Mesenchymal stem cell (in vitro differentiated cells and primary cell): ENCODE data around the gene MTG1.
"Not testable (repeated sequence)": the region's sequence is repeated elsewhere in the genome, so short reads cannot be mapped to it uniquely, and the experiment has no call there.

ENCODE experiments used
- DNase-seq: peaks from one replicate; pipeline ENCODE4 v3.0.0-alpha.2; 2013
- H2AFZ ChIP-seq: one replicate; pipeline ENCODE4 v1.6.1; 2013; ENCODE audit warnings: low read depth, mild to moderate bottlenecking, control low read depth, inconsistent platforms, low read length, moderate library complexity
- H2AK5ac ChIP-seq: 2 replicates; pipeline ENCODE4 v1.6.1; 2013; ENCODE audit warnings: low read length, moderate library complexity, mild to moderate bottlenecking, inconsistent platforms; ENCODE audit not compliant: severe bottlenecking
- H2BK120ac ChIP-seq: one replicate; pipeline ENCODE4 v1.6.1; 2013; ENCODE audit warnings: low read depth, mild to moderate bottlenecking, inconsistent platforms, low read length, moderate library complexity
- H2BK12ac ChIP-seq, 2 experiments: one replicate each; pipeline ENCODE4 v1.6.1; 2013; ENCODE audit warnings: inconsistent platforms in 2 of 2, low read length in 2 of 2, mild to moderate bottlenecking in 2 of 2, moderate library complexity in 2 of 2, control low read depth in 1 of 2
- H2BK15ac ChIP-seq: one replicate; pipeline ENCODE4 v1.6.1; 2013; ENCODE audit warnings: mild to moderate bottlenecking, low read depth, inconsistent platforms; ENCODE audit not compliant: poor library complexity, severe bottlenecking
- H2BK5ac ChIP-seq: 2 replicates; pipeline ENCODE4 v1.6.1; 2013; ENCODE audit warnings: low read depth, mild to moderate bottlenecking, low read length, control low read depth, inconsistent platforms; ENCODE audit not compliant: poor library complexity, severe bottlenecking
- H3K14ac ChIP-seq, 2 experiments: one replicate each; pipeline ENCODE4 v1.6.1; 2013; ENCODE audit warnings: inconsistent platforms in 2 of 2, low read length in 2 of 2, control low read depth in 1 of 2, mild to moderate bottlenecking in 1 of 2, moderate library complexity in 1 of 2
- H3K18ac ChIP-seq, 2 experiments: one replicate each; pipeline ENCODE4 v1.6.1; 2013; ENCODE audit warnings: inconsistent platforms in 2 of 2, low read length in 2 of 2, control low read depth in 1 of 2, low read depth in 1 of 2, mild to moderate bottlenecking in 1 of 2
- H3K23ac ChIP-seq, 2 experiments: one replicate each; pipeline ENCODE4 v1.6.1; 2013; ENCODE audit warnings: inconsistent platforms in 2 of 2, low read length in 2 of 2, mild to moderate bottlenecking in 2 of 2, moderate library complexity in 2 of 2, control low read depth in 1 of 2
- H3K27ac ChIP-seq: 2 replicates; pipeline ENCODE4 v1.5.1; 2013; ENCODE audit warnings: mild to moderate bottlenecking, moderate library complexity, low read length, control low read depth, inconsistent platforms; ENCODE audit not compliant: poor library complexity, severe bottlenecking
- H3K27me3 ChIP-seq, 2 experiments: 2 replicates each; pipeline versions ENCODE4 v1.6.1 to v1.7.0; 2013; ENCODE audit warnings: low read length in 2 of 2, mild to moderate bottlenecking in 2 of 2, moderate library complexity in 2 of 2, control low read depth in 1 of 2, inconsistent platforms in 1 of 2; ENCODE audit not compliant: control insufficient read depth in 1 of 2, insufficient read depth in 1 of 2
- H3K36me3 ChIP-seq, 2 experiments: 2 replicates each; pipeline versions ENCODE4 v1.6.1 to v1.7.0; 2013; ENCODE audit warnings: low read length in 2 of 2, control low read depth in 1 of 2, inconsistent platforms in 1 of 2, low read depth in 1 of 2, mild to moderate bottlenecking in 1 of 2; ENCODE audit not compliant: insufficient read depth in 2 of 2, control insufficient read depth in 1 of 2
- H3K4ac ChIP-seq, 2 experiments: one replicate each; pipeline ENCODE4 v1.6.1; 2013; ENCODE audit warnings: inconsistent platforms in 2 of 2, low read length in 2 of 2, mild to moderate bottlenecking in 2 of 2, moderate library complexity in 2 of 2, control low read depth in 1 of 2, low read depth in 1 of 2
- H3K4me1 ChIP-seq: 2 replicates; pipeline ENCODE4 v1.6.1; 2013; ENCODE audit warnings: low read depth, low read length, control low read depth; ENCODE audit not compliant: control insufficient read depth, insufficient read depth
- H3K4me2 ChIP-seq: 2 replicates; pipeline ENCODE4 v1.6.1; 2013; ENCODE audit warnings: low read length, mild to moderate bottlenecking, inconsistent platforms; ENCODE audit not compliant: poor library complexity, severe bottlenecking
- H3K4me3 ChIP-seq, 2 experiments: 2 replicates each; pipeline versions ENCODE4 v1.5.1 to v1.7.0; 2013; ENCODE audit warnings: low read length in 2 of 2, mild to moderate bottlenecking in 2 of 2, control low read depth in 1 of 2, low read depth in 1 of 2; ENCODE audit not compliant: insufficient read depth in 1 of 2
- H3K79me1 ChIP-seq: replicated peaks from 2 replicates; pipeline ENCODE4 v1.6.1; 2013; ENCODE audit warnings: mild to moderate bottlenecking, control low read depth, low read length, inconsistent platforms; ENCODE audit not compliant: poor library complexity, severe bottlenecking
- H3K9ac ChIP-seq: 2 replicates; pipeline ENCODE4 v1.7.0; 2013; ENCODE audit warnings: mild to moderate bottlenecking, low read length, moderate library complexity
- H3K9me3 ChIP-seq: 2 replicates; pipeline ENCODE4 v1.7.0; 2013; ENCODE audit warnings: mild to moderate bottlenecking, low read length; ENCODE audit not compliant: control insufficient read depth
- H4K8ac ChIP-seq: one replicate; pipeline ENCODE4 v1.6.1; 2013; ENCODE audit warnings: inconsistent platforms, mild to moderate bottlenecking, low read length, moderate library complexity
- H4K91ac ChIP-seq: one replicate; pipeline ENCODE4 v1.6.1; 2013; ENCODE audit warnings: mild to moderate bottlenecking, low read length, inconsistent platforms
- WGBS: methylation state at CpG from one replicate; pipeline ENCODE4 v1.1.7; 2013; ENCODE audit warnings: mixed read lengths; 5-methylcytosine and 5-hydroxymethylcytosine counted together

MTG1 gene

DNA sequence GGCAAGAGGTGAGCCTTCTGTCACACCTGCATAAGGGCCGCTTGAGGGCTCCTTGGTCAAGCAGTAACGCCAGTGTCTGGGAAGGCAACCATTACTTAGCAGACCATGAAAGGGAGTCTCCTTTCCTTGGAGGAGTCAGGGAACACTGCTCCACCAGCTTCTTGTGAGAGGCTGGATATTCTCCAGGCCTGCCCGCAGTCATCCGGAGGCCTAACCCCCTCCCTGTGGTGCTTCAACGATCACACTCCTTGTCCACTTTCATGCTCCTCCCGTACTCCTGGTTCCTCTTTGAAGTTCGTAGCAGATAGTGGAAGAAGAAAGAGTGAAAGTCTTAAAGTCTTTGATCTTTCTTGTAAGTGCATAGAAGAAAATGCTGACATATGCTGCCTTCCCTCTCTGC lies 26.5 kb upstream of the MTG1 start:
- peaks cover 40% of the 10 kb centered on the region for H3K79me1 ChIP-seq
- H3K27ac ChIP-seq, H2AFZ ChIP-seq, H3K4me2 ChIP-seq, H4K91ac ChIP-seq, H2BK120ac ChIP-seq, H3K4ac ChIP-seq, H3K9ac ChIP-seq, DNase-seq, H3K4me3 ChIP-seq, H3K27me3 ChIP-seq, H3K23ac ChIP-seq, H3K9me3 ChIP-seq, H4K8ac ChIP-seq, H2BK15ac ChIP-seq, H2BK12ac ChIP-seq, H3K14ac ChIP-seq, H3K18ac ChIP-seq, H2AK5ac ChIP-seq, H2BK5ac ChIP-seq: not testable (repeated sequence)
- H3K4me1 ChIP-seq, result peaks cover 12% of the 10 kb centered on the region
- WGBS, result no CpG with 5 or more reads among the region's 7 CpGs
- H3K36me3 ChIP-seq, result peaks cover 72 to 76% of the 10 kb centered on the region in 2 experiments

DNA sequence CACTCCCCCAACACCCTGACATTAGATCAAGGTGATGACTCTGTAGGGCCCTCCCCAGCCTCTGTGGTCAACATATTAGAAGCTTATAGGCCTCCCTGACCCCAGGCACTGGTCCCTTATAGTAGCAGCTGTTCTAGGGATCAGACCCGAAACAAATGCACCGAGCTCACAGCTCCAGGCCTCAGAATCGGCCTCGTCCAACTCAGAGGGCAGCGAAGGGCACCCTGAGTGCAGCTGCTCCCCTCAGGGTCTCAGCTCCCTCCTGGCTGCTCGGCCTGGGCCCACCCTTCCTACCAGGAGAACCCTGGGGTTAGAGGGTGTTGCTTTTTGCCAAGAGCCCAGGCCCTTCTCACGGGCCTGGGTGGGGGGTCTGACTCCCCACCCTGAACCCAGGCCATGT lies 25.8 kb upstream of the MTG1 start:
- Histone ChIP-seq H3K9me3 (no peaks in the 10 kb centered on the region), H4K8ac (no peak overlapping the region), H2BK12ac (no peak overlapping the region), H3K4me1 (peaks cover 14% of the 10 kb centered on the region), H2AFZ (no peak overlapping the region), H3K27ac (no peak overlapping the region), H4K91ac (no peak overlapping the region), H3K36me3 (peaks cover 65 to 69% of the 10 kb centered on the region in 2 experiments), H2BK5ac (no peak overlapping the region), H3K4me3 (no peak overlapping the region), H3K79me1 (peaks cover 40% of the 10 kb centered on the region), H3K14ac (no peak overlapping the region), H3K27me3 (no peaks in the 10 kb centered on the region), H3K4ac (no peak overlapping the region), H3K9ac (no peak overlapping the region), H2BK120ac (no peak overlapping the region), H3K18ac (no peak overlapping the region), H2BK15ac (no peak overlapping the region), H3K23ac (no peak overlapping the region), H3K4me2 (no peak overlapping the region), H2AK5ac (no peak overlapping the region)
- 99% methylated on average over 7 of the region's 7 CpGs for WGBS
- DNase-seq, result no peak

GRCh38 chr10:133370030-133370786 lies 23.7 kb upstream of the MTG1 start:
- H3K18ac ChIP-seq, result no peak overlapping the region
- peaks cover 49 to 57% of the 10 kb centered on the region in 2 experiments for H3K36me3 ChIP-seq
- no peak overlapping the region for H3K14ac ChIP-seq
- no peak overlapping the region for H3K23ac ChIP-seq
- H3K27ac ChIP-seq, result no peak overlapping the region
- peak overlapping the region; percentile 46 for H4K91ac ChIP-seq
- H2AK5ac ChIP-seq, result no peak overlapping the region
- H3K27me3 ChIP-seq, result no peaks in the 10 kb centered on the region
- no peak overlapping the region for H3K4me2 ChIP-seq
- no peak overlapping the region for H3K4me3 ChIP-seq
- H4K8ac ChIP-seq, result no peak overlapping the region
- no peak overlapping the region for H2AFZ ChIP-seq
- H2BK15ac ChIP-seq, result no peak overlapping the region
- H3K4ac ChIP-seq, result no peak overlapping the region
- no peak overlapping the region for H2BK12ac ChIP-seq
- H3K9ac ChIP-seq, result no peak overlapping the region
- H3K9me3 ChIP-seq, result no peaks in the 10 kb centered on the region
- whole genome bisulfite sequencing, result 97% methylated on average over 24 of the region's 24 CpGs
- no peak for DNase-seq
- peaks cover 40% of the 10 kb centered on the region for H3K79me1 ChIP-seq
- peaks cover 14% of the 10 kb centered on the region for H3K4me1 ChIP-seq
- no peak overlapping the region for H2BK5ac ChIP-seq
- no peak overlapping the region for H2BK120ac ChIP-seq

GRCh38 chr10:133372507-133372906 lies 21.4 kb upstream of the MTG1 start:
- WGBS, result 68% methylated on average over 14 of the region's 20 CpGs
- Histone ChIP-seq H2BK120ac (no peak overlapping the region), H2BK5ac (no peak overlapping the region)

More at GRCh38 chr10:133372507-133372906, 21.4 kb upstream of the MTG1 start:
- H3K18ac ChIP-seq, result no peak overlapping the region
- no peak overlapping the region for H2BK12ac ChIP-seq
- H3K23ac ChIP-seq, result no peak overlapping the region
- H3K9ac ChIP-seq, result peak overlapping the region; percentile 38
- peak overlapping the region; percentile 63 for H2BK15ac ChIP-seq
- no peak overlapping the region for H4K8ac ChIP-seq
- H3K9me3 ChIP-seq, result no peaks in the 10 kb centered on the region
- peaks cover 18% of the 10 kb centered on the region for H3K4me1 ChIP-seq
- H3K27ac ChIP-seq, result no peak overlapping the region
- H4K91ac ChIP-seq, result no peak overlapping the region
- DNase-seq, result no peak
- H3K14ac ChIP-seq, result no peak overlapping the region
- peaks cover 31 to 38% of the 10 kb centered on the region in 2 experiments for H3K36me3 ChIP-seq
- peaks cover 30% of the 10 kb centered on the region for H3K79me1 ChIP-seq
- no peak overlapping the region for H2AK5ac ChIP-seq
- H3K4me3 ChIP-seq, result peak overlapping the region; percentile 73 to 98
- H3K27me3 ChIP-seq, result no peaks in the 10 kb centered on the region
- peak overlapping the region; percentile 68 for H3K4me2 ChIP-seq
- H3K4ac ChIP-seq, result no peak overlapping the region
- H2AFZ ChIP-seq, result no peak overlapping the region
